Testis (tissue), 3 donors: ENCODE results near the gene RECQL. TPM values are rescaled to one million over a fixed set of nuclear protein-coding genes. Genes with fewer than 3 reads are reported as not detected.
A peak's percentile ranks its signal among the peaks of the same experiment; 100 is the strongest.

ENCODE experiments used
- DNase-seq: peaks from one replicate; pipeline ENCODE4 v3.0.0-alpha.2; 2019
- H3K27ac ChIP-seq, 2 donors: fragments of 200-600 bp; sonication (generic); one replicate each; pipeline ENCODE4 v1.5.1; 2019
- H3K27me3 ChIP-seq: fragments of 200-600 bp; sonication (generic); one replicate; pipeline ENCODE4 v1.5.1; 2019
- H3K36me3 ChIP-seq: fragments of 200-600 bp; sonication (generic); one replicate; pipeline ENCODE4 v1.5.1; 2017; ENCODE audit warnings: low read depth; ENCODE audit errors: missing control alignments
- H3K4me1 ChIP-seq: fragments of 200-600 bp; sonication (generic); one replicate; pipeline ENCODE4 v1.5.1; 2019
- H3K4me3 ChIP-seq, 2 donors: fragments of 200-600 bp; sonication (generic); one replicate each; pipeline ENCODE4 v1.5.1; 2017 to 2019
- H3K9me3 ChIP-seq: fragments of 200-600 bp; sonication (generic); one replicate; pipeline ENCODE4 v1.5.1; 2017
- CTCF ChIP-seq, 3 experiments: fragments of 450-650 bp in 2 of 3; fragments of 200-600 bp in 1 of 3; sonication (generic) in 1 of 3; IDR thresholded peaks; one replicate each; pipeline ENCODE4 v1.5.1; 2016 to 2019; ENCODE audit warnings: antibody characterized with exemption in 3 of 3, mild to moderate bottlenecking in 2 of 3, moderate library complexity in 1 of 3
- POLR2A ChIP-seq: fragments of 450-650 bp; IDR thresholded peaks from one replicate; pipeline ENCODE4 v1.6.1; 2017; ENCODE audit warnings: antibody characterized with exemption, mild to moderate bottlenecking, moderate library complexity
- WGBS, 2 donors: methylation state at CpG; one replicate each; pipeline ENCODE4 v1.1.5; 2018; 5-methylcytosine and 5-hydroxymethylcytosine counted together
- intact Hi-C: fragments of 100-400 bp; cut with DNase I; formaldehyde crosslinking; loops from one replicate; pipeline ENCODE4 v1.15.1; 2023; ENCODE audit warnings: low total_unique reads
- polyA plus RNA-seq: library from polyadenylated mRNA; stranded (reverse); fragments of 350-450 nt; fragmentation: Illumina TruSeq; extraction: RNeasy Lipid Tissue Mini Kit (QIAGEN cat#74804); gene quantifications from one replicate; pipeline ENCODE4 v1.2.3, GENCODE V29; 2014; ENCODE audit warnings: low read depth, low replicate concordance; ENCODE audit not compliant: insufficient read depth
- total RNA-seq, 2 donors: library from RNA; depleted of rRNA; stranded (reverse); fragments of >200 nt; gene quantifications; one replicate each; pipeline ENCODE4 v1.2.3, GENCODE V29; 2016

Gene RECQL
- total and polyA plus RNA-seq, 3 donors from 2014 or later: 9.8 to 21.6 (median 15.2) TPM

- H3K4me3 ChIP-seq: peak within 1 kb of the TSS; percentile 43 to 63
- DNase-seq: no peak
- TF ChIP-seq CTCF (IDR thresholded peaks at IDR 0.05): no peak
- TF ChIP-seq POLR2A: no peak
Measured at GRCh38 chr12:21526053-21526452, 24.6 kb upstream of the RECQL start, which contains the start of gene SPX. Gene SPX (plus strand): TSS chr12:21526296. CDS start chr12:21526473, 177 bp downstream.

GRCh38 chr12:21523148-21523547 lies 21.7 kb upstream of the RECQL start:
- Histone ChIP-seq H3K4me1 (no peaks in the 10 kb centered on the region), H3K9me3 (no peaks in the 10 kb centered on the region), H3K36me3 (no peaks in the 10 kb centered on the region), H3K4me3 (no peak overlapping the region), H3K27me3 (no peaks in the 10 kb centered on the region), H3K27ac (no peak overlapping the region)
- no peak for DNase-seq
- no peak for TF ChIP-seq POLR2A
- no peak for TF ChIP-seq CTCF (IDR thresholded peaks at IDR 0.05)
- intact Hi-C loops: no loop called here

More at GRCh38 chr12:21526053-21526452, 24.6 kb upstream of the RECQL start, which contains the start of gene SPX:
- Histone ChIP-seq H3K36me3 (no peaks in the 10 kb centered on the region), H3K9me3 (no peaks in the 10 kb centered on the region), H3K27me3 (no peaks in the 10 kb centered on the region), H3K4me1 (no peaks in the 10 kb centered on the region), H3K27ac (no peak within 1 kb of the TSS)
- WGBS, 2 donors: 68 to 84% methylated on average over 1 of the region's 1 CpG
- intact Hi-C loops: no loop called here

- no peak for DNase-seq
- Histone ChIP-seq H3K4me3 (no peak overlapping the region), H3K27me3 (no peaks in the 10 kb centered on the region), H3K9me3 (no peaks in the 10 kb centered on the region), H3K36me3 (no peaks in the 10 kb centered on the region), H3K4me1 (no peaks in the 10 kb centered on the region), H3K27ac (no peak overlapping the region)
- 64 to 71% methylated on average over 1 of the region's 1 CpG for WGBS, 2 donors
- TF ChIP-seq POLR2A: no peak
- TF ChIP-seq CTCF (IDR thresholded peaks at IDR 0.05): no peak
- intact Hi-C loops: no loop called here
Measured at GRCh38 chr12:21521541-21521940, 20.1 kb upstream of the RECQL start.

- Histone ChIP-seq H3K27me3 (no peaks in the 10 kb centered on the region), H3K4me3 (no peak overlapping the region), H3K9me3 (no peaks in the 10 kb centered on the region), H3K36me3 (no peaks in the 10 kb centered on the region), H3K4me1 (no peaks in the 10 kb centered on the region), H3K27ac (no peak overlapping the region)
- no peak for DNase-seq
- intact Hi-C loops: no loop called here
- TF ChIP-seq CTCF (IDR thresholded peaks at IDR 0.05) (no peak), POLR2A (no peak)
- WGBS, 2 donors: 96 to 97% methylated on average over 3 of the region's 3 CpGs
Measured at GRCh38 chr12:21518451-21518850, 17.0 kb upstream of the RECQL start.

GRCh38 chr12:21516281-21516680 lies 14.8 kb upstream of the RECQL start:
- TF ChIP-seq CTCF (IDR thresholded peaks at IDR 0.05) (no peak), POLR2A (no peak)
- Histone ChIP-seq H3K27me3 (no peaks in the 10 kb centered on the region), H3K9me3 (no peaks in the 10 kb centered on the region), H3K36me3 (no peaks in the 10 kb centered on the region), H3K4me3 (no peak overlapping the region), H3K27ac (no peak overlapping the region), H3K4me1 (no peaks in the 10 kb centered on the region)
- intact Hi-C loops: no loop called here
- no peak for DNase-seq
- 96% methylated on average over 2 of the region's 2 CpGs for WGBS, 2 donors
